OCI-LY1 (cell line): ENCODE results near the gene DACT2.

Source experiments
- EZH2 ChIP-seq: fragments of 200-600 bp; sonication (generic), shearing (Covaris generic); IDR thresholded peaks from 2 replicates; pipeline ENCODE4 v1.8.0; 2017; ENCODE audit warnings: borderline replicate concordance, mixed run types, mild to moderate bottlenecking, antibody characterized with exemption, low read length, moderate library complexity, mixed read lengths
- TF ChIP-seq, protein P1 (sequence below): fragments of 200-600 bp; sonication (generic), shearing (Covaris generic); IDR thresholded peaks from 2 replicates; pipeline ENCODE4 v1.5.1; 2017; ENCODE audit warnings: mild to moderate bottlenecking, antibody characterized with exemption, low read length, moderate library complexity, mixed read lengths

DNA sequence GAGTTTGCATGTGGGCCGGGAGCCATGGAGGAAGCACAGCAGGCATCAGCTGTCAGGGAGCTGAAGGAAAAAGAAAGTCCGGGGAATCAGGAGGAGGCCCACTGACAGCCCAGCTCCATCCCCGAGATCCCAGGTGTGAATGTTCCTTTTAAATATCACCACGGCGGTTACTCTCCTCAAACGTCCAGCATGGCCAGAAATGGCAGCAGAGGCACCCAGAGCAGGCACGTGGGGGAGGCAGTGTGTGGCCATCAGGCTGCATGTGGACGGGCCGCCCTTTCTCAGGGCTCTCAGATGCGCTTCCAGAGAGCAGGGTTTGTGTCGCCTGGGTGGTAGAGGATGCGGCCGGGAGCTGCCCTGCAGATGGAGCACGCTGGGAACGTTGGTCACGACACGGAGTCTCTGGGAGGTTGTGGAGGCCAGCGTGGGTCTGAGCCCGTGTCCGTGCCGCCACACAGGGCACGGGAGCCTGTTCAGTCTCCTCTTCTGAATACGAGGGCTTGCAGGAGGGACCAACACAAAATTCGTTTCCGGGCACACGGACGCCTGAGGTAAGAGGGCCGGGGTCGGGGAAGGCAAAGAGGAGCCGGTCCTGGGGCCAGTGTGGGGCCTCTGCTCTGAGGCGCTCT lies 45.3 kb upstream of the DACT2 start:
- TF ChIP-seq, protein P1, sequence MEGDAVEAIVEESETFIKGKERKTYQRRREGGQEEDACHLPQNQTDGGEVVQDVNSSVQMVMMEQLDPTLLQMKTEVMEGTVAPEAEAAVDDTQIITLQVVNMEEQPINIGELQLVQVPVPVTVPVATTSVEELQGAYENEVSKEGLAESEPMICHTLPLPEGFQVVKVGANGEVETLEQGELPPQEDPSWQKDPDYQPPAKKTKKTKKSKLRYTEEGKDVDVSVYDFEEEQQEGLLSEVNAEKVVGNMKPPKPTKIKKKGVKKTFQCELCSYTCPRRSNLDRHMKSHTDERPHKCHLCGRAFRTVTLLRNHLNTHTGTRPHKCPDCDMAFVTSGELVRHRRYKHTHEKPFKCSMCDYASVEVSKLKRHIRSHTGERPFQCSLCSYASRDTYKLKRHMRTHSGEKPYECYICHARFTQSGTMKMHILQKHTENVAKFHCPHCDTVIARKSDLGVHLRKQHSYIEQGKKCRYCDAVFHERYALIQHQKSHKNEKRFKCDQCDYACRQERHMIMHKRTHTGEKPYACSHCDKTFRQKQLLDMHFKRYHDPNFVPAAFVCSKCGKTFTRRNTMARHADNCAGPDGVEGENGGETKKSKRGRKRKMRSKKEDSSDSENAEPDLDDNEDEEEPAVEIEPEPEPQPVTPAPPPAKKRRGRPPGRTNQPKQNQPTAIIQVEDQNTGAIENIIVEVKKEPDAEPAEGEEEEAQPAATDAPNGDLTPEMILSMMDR, result no peak
- TF ChIP-seq EZH2, result no peak
